ENCODE data around the gene SPECC1.
A peak's percentile ranks its signal among the peaks of the same experiment; 100 is the strongest.
"Not testable (repeated sequence)": the region's sequence is repeated elsewhere in the genome, so short reads cannot be mapped to it uniquely, and the experiment has no call there.

SPECC1 gene

GRCh38 chr17:20095336-20096080, 86.3 kb downstream of the SPECC1 start:
- DNase-seq: no peak

DNA sequence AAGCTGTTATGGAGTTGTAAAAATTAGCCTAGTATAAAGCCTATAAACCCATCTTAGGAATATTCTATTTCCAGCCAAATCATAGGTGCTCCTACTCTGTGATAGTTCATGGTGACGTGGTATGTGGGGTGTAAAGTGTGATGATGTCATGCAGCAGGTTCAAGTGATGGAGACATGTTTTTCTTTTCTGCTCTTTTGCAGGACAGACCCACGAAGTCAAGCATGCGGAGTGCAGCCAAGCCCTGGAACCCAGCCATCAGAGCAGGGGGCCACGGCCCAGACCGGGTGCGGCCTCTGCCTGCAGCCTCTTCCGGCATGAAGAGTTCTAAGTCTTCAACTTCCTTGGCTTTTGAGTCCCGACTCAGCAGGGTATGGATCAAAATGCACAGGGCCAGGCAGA, 87.3 kb downstream of the SPECC1 start:
- no peak for DNase-seq

DNA sequence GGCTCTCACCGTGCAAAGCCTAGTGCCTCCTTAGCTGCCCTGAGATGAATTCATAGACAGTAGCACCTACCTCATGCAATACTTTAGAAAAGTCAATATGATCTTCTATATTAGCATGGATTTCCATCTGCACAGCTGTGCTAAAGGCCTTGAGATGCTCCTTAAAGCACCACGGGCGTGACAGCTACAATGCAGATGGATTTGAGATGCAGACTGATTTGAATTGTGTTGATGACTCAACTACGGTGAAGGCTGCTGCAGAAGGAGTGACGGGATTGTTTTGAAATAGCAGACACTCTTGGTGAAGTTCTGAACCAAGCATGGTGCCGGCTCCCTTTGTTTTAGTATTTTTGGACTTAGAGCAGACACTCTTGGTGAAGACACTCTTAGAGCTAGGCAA, 88.2 kb downstream of the SPECC1 start:
- DNase-seq: no peak

- DNase-seq: no peak
Observed at GRCh38 chr17:20098314-20098713, 89.2 kb downstream of the SPECC1 start.

DNA sequence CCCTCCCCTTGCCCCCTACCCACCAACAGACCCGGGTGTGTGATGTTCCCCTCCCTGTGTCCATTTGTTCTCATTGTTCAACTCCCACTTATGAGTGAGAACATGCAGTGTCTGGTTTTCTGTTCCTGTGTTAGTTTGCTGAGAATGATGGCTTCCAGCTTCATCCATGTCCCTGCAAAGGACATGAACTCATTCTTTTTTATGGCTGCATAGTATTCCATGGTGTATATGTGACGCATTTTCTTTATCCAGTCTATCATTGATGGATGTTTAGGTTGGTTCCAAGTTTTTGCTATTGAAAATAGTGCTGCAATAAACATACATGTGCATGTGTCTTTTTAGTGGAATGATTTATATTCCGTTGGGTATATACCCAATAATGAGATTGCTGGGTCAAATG, 91.6 kb downstream of the SPECC1 start:
- DNase-seq: not testable (repeated sequence)

DNA sequence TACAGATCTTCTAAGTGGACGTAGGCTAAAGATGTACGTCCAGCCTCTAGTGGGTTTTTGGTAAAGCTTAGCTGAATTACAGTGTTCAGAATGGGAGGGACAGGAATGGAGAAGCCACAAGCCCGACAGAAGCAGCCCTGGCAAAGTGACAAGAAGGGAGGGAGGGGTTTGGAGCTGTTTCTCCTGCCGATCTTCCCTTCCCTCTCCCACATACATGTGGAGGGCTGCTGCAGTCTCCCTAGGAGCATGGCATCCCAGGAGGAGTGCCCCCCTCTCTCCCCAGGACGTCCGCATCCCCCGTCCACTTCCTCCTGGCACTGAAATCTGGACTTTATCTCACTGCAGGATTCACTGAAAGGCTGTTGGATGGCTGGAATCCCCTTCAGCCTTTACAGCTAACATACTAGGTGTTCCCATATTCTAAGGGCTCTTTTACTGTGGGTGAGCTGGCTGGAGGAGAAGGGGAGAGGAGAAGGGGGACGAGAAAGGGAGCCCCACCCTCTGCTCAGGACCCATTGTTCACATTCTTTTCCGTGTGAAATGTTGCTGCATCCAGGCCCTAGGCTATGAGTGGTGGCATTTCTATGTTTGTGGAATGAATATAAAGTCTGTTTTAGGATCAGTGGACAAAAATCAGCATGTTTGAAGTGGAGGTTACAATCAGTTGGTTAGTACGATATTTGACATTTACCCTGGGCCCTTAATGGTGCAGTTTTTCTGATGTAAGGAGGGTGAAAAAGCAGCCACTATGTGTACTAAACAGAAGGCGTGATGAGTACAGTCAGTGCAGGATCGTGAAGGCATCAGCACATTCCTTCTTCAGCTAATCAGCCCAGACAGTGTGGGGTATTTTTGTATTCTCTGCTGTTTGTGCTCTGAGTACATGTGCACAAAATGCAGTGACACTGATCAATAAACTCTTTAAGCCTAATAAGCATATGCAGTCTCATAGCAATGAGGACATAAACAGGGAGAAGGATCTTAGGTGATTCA, 94.6 kb downstream of the SPECC1 start:
- no peak for DNase-seq

DNA sequence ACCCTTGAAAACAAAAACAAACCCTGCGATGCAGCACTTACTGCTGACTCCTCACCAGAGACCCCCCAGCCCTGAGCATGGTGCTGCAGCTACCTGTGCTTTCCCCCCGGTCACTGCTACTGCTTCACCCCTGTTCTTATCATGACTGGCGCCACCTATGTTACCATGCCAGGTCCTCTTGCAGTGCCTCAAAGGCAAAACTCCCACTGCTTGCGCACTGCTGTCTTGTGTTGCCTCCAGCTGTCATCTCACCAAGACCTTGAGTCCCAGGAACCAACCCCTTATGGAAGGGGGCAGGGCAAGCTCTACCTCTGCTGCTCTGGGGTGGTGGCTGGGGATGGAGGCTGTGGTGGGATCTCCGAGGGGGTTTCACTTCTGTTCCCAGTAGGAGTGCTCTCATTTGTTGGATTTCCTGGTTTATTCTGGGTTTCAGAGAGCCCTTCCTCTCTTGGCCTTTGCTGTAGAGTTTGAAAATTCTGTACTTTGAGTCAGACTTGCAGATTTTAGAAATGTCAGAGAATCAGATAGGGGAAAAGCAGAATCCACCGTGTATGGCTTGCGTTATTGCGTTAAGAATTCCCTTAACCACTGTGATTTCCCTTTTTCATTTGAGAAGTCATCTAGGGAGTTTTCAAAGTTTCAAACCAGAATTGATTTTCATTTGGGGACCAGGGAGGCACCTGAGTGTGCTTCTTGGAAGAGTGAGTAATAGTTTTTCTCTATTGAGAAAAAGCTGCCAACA, 96.6 kb downstream of the SPECC1 start:
- DNase-seq: no peak

DNA sequence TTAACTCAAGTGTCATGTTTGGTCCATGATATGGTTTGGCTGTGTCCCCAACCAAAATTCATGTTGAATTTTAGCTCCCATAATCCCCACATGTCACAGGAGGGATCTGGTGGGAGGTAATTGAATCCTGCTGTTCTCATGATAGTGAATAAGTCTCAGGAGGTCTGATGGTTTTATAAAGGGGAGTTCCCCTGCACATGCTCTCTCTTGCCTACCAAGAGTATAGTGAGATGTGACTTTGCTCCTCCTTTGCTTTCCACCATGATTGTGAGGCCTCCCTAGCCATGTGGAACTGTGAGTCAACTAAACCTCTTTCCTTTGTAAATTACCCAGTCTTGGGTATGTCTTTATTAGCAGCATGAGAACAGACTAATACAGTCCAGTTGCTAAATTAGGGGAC, 97.3 kb downstream of the SPECC1 start:
- DNase-seq: not testable (repeated sequence)

DNA sequence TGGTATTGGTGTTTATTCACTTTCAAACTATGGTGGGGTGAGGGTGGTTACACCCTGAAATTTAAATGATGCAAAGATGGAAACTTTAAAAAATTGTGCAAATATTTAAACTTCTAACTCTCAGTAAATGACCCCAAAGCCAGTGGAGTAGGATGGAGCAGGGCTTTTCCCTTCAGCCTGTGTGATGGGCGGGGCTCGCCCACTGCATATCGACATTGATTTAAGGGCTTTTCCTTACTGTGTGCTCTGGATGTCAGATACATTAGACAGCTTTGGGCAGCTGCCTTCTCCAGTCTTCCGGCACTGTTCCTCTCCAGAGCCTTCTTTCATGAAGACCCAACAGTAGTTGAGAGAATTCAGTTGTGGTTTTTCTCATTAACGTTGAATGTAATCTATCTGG, 99.9 kb downstream of the SPECC1 start:
- DNase-seq: no peak

DNA sequence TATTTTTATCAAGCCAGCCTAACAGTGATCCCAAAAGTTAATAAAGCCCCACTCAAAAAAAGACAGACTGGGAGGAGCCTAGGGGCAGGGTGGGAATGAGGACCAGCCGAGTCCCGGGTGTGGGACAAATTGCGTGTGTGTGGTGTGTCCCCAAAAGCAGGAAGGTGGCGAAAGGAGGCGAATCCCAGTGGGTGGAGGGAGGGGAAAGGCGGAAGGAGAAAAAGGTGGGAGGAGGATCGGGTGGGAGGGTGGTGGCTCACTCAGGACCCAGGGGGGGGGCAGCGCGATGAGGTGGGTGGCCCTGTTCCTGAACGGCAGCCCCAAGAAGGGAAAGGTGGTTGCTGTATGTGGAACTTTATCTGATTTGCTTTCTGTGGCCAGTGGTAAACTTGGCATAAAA, 102.4 kb downstream of the SPECC1 start:
- no peak for DNase-seq

DNA sequence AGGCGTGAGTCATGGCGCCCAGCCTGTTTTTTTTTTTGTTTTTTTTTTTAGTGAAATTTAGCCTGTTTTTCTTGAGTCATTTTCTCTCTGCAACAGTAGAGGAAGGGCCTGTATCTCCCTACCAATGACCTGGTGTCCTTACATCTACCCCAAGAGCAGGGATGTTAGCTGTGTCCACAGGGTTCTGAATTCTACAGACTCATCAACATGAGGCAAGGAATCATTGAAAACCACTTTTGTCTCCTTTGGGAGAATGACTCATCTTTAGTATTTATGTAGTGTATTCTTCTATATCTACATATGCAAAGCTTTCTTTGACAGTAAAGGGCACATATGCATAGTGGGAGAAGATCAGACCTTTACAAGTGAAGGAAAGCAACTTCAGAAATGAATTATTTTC, 105.3 kb downstream of the SPECC1 start:
- DNase-seq: no peak

- peak in 1 of 2 experiments; percentile 10 for DNase-seq
Observed at GRCh38 chr17:20116683-20117309, 107.6 kb downstream of the SPECC1 start.

DNA sequence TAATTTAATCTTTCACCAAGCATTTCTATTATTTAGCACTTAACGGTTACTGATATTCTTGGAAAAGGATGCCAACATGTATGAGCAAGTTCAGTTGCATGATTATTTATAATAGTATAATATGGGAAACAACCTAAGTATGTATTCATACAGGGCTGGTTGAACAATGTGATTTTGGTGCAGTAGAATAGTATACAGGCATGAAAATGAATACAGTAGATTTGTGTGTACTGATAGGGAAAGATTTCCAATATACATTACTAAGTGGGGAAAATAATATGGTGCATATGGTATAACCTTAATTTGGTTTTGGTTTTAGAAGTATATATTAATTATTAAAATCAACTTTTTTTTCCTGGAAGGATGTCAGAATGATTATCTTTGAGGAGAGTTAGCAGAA, 109.1 kb downstream of the SPECC1 start:
- no peak for DNase-seq

DNA sequence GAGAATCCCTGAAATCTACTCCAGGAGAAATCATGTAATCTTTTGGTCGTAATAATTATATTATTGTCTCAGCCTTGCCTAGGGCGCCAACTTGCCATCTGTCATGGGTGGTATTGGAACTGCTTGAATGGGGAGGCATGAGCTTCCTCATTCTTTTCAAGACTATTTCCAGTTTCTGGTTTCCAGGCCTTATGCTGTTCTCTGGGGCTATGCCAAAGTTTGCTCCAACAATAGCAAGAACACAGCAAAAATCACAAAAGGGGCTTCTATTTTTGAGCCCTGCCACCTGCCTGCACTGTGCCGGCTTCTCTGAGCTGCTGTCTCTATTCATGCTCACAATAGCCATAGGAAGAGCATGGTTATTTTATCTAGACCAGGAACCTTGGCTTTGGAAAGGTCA, 111.7 kb downstream of the SPECC1 start:
- DNase-seq: peak; percentile 94 to 96

- DNase-seq: peak in 1 of 2 experiments; percentile 4
Observed at GRCh38 chr17:20121359-20122253, 112.4 kb downstream of the SPECC1 start.

DNA sequence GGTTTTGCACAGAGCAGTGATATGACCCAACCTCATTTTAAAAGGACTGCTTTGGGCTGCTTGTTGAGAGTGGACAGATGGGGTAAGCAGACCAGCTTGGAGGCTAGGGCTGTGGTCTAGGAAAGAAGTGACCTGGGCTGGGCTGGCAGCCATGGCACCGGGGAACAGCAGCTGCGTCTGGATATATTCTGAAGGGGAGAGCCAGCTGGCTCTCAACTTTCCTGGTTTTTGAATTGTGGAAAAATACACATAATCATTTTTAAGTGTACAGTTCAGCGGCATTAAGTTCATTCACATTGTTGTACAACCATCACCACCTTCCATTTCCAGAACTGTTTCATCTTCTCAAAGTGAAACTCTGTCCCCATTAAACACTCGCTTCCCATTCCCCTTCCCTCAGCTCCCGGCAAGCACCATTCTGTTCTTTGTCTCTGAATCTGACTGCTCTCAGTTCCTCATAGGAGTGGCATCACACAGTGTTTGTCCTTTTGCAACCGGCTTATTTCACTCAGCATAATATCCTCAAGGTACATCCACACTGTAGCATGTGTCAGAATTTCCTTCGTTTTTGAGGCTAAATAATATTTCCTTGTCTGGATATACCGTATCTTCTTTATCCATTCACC, 113.2 kb downstream of the SPECC1 start:
- no peak for DNase-seq

DNA sequence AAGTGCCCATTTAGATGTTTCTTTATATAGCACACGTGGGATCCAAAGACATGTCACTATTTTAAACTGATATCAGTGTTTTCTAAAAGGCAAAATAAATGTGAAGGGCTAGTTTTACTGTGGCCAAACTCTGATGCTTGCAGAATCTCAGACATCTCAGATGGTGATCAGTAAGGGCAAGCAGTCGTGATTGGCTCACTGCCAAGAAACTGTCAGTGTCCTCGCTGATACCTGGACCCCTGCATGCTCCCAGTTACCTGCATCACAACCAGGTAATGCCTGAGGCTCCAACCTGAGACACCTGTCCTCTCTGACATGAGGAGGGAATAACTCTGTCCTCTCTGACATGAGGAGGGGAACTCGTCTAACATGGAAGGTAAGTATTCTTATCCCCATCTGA, 114.0 kb downstream of the SPECC1 start:
- DNase-seq: no peak

- no peak for DNase-seq
Observed at GRCh38 chr17:20125724-20126123, 116.6 kb downstream of the SPECC1 start.

- no peak for DNase-seq
Observed at GRCh38 chr17:20127360-20128035, 118.3 kb downstream of the SPECC1 start.

- DNase-seq: no peak
Observed at GRCh38 chr17:20128036-20128667, 119.0 kb downstream of the SPECC1 start.

Measured in cerebellar nuclear complex (tissue), 1 donor.